Effector CD4-positive, alpha-beta T cell (primary cell): ENCODE measurements around the gene KLF12.

Source experiments
- DNase-seq: peaks from one replicate; pipeline ENCODE4 v3.0.0-alpha.2; 2020

Gene KLF12

GRCh38 chr13:74134777-74135325 lies 647 bp upstream of the KLF12 start:
- DNase-seq = peak; percentile 64

- peak; percentile 87 for DNase-seq
Observed at GRCh38 chr13:74133657-74134201, 475 bp downstream of the KLF12 start.

GRCh38 chr13:74132776-74133656 lies 1.2 kb downstream of the KLF12 start:
- peak; percentile 28 for DNase-seq

GRCh38 chr13:74132152-74132775 lies 1.9 kb downstream of the KLF12 start:
- DNase-seq = peak; percentile 40

- no peak for DNase-seq
Observed at GRCh38 chr13:74131227-74131626, 3.0 kb downstream of the KLF12 start.

GRCh38 chr13:74129500-74130191 lies 4.6 kb downstream of the KLF12 start:
- DNase-seq = peak; percentile 4

- DNase-seq = no peak
Observed at GRCh38 chr13:74128156-74128767, 5.9 kb downstream of the KLF12 start.

GRCh38 chr13:74118328-74118727 lies 15.9 kb downstream of the KLF12 start:
- DNase-seq = no peak

GRCh38 chr13:74117207-74117705 lies 16.9 kb downstream of the KLF12 start:
- no peak for DNase-seq

- DNase-seq = no peak
Observed at GRCh38 chr13:74115133-74115532, 19.1 kb downstream of the KLF12 start.

GRCh38 chr13:74114641-74115040 lies 19.6 kb downstream of the KLF12 start:
- DNase-seq = no peak

GRCh38 chr13:74114202-74114601 lies 20.0 kb downstream of the KLF12 start:
- DNase-seq = no peak

- DNase-seq = no peak
Observed at GRCh38 chr13:74111901-74112824, 22.0 kb downstream of the KLF12 start.

- no peak for DNase-seq
Observed at GRCh38 chr13:74111399-74111798, 22.8 kb downstream of the KLF12 start.

- DNase-seq = no peak
Observed at GRCh38 chr13:74110053-74110452, 24.2 kb downstream of the KLF12 start.

- no peak for DNase-seq
Observed at GRCh38 chr13:74107598-74107997, 26.6 kb downstream of the KLF12 start.

- DNase-seq = no peak
Observed at GRCh38 chr13:74105871-74106270, 28.3 kb downstream of the KLF12 start.

GRCh38 chr13:74104661-74105275 lies 29.4 kb downstream of the KLF12 start:
- DNase-seq = no peak

GRCh38 chr13:74103970-74104555 lies 30.1 kb downstream of the KLF12 start:
- DNase-seq = no peak

GRCh38 chr13:74103196-74103595 lies 31.0 kb downstream of the KLF12 start:
- no peak for DNase-seq
